ENCODE results near the gene POLR2J.
"Not testable (repeated sequence)": the region's sequence is repeated elsewhere in the genome, so short reads cannot be mapped to it uniquely, and the experiment has no call there.

The POLR2J gene

DNA sequence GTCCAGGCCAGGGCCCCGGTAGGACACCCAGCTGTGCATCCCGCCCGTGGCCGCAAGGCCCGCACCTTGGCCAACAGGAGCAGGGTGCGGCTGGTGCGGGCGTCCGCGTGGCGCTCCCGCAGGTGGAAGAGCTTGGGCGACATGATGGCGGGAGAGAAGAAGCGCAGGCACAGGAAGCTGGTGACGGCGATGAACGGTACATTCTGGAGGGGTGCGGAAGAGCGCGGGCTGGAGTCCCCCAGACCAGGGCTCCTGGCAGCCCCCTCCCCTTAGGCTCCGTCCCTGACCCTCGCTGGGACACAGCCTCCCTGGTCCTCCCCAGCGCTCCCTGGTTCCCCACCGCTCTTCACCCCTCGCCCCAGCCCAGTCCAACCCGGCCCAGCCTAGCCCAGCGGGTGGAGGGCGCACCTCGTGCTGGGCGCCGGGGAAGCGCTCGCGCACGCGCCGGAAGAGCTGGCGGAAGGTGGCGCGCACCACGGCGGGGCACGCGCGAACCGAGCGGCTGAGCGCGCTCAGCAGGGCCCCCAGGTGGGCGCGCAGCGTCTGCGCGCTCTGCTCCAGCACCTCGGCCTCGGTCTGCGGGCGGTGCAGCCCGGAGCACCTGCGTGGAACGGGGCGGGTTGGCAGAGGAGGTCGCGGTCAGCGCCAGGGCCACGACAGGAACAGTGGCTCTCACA is 15.9 kb upstream of the POLR2J start:
- DNase-seq (ENCODE audit: low spot score) = not testable (repeated sequence)

- not testable (repeated sequence) for DNase-seq (ENCODE audit: low spot score)
These were observed 15.3 kb upstream of the POLR2J start for GRCh38 chr7:102494026-102494425.

- DNase-seq (ENCODE audit: low spot score) = not testable (repeated sequence)
These were observed 14.7 kb upstream of the POLR2J start for GRCh38 chr7:102493220-102493935.

GRCh38 chr7:102490529-102491075 is 11.9 kb upstream of the POLR2J start:
- DNase-seq (ENCODE audit: low spot score) = not testable (repeated sequence)

DNA sequence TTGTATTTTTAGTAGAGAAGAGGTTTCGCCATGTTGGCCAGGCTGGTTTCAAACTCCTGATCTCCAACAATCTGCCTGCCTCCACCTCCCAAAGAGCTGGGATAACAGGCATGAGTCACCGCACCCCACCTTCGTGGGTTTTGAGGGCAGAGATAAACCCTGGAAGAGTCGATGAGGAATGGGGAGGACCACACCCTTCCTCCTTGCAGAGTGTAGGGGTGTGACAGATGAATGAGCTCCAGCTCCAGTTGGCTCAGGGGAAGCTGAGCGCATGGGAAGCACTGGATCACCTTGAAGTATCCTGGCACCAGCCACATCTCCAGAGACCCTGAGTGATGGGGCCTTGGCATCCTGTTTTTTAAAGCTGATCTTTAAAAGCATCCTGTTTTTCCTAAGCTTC is 5.6 kb upstream of the POLR2J start:
- DNase-seq (ENCODE audit: low spot score) = not testable (repeated sequence)

GRCh38 chr7:102481962-102482361 is 3.2 kb upstream of the POLR2J start:
- not testable (repeated sequence) for DNase-seq (ENCODE audit: low spot score)

DNA sequence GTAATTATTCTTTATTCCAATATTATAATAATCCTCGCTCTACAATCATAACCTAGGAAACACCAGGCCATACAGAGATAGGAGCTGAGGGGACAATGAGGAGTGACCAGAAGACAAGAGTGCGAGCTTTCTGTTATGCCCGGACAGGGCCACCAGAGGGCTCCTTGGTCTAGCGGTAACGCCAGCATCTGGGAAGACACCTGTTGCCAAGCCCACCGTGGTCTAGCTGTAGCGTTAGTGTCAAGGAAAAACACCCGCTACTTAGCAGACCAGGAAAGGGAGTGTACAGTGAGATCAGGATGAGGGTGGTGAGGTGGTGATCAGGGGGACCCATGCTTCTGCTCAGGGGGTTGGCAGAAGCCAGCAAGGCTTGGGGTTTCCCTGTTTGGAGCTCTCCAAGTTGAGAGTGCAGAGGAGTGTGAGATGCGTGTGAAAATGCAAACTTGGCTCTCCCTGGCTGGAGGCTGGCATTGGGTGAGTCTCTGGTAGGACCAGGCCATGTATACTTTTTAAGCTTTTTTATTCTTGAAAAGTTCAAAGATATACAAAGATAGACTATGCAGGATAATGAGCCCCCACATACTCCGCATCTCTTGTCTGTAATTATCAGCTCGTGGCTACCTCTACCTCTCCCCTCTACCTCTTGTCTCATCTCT is 1.4 kb upstream of the POLR2J start:
- DNase-seq (ENCODE audit: low spot score) = not testable (repeated sequence)

- not testable (repeated sequence) for DNase-seq (ENCODE audit: low spot score)
These were observed 475 bp upstream of the POLR2J start for GRCh38 chr7:102479209-102479584.

DNA sequence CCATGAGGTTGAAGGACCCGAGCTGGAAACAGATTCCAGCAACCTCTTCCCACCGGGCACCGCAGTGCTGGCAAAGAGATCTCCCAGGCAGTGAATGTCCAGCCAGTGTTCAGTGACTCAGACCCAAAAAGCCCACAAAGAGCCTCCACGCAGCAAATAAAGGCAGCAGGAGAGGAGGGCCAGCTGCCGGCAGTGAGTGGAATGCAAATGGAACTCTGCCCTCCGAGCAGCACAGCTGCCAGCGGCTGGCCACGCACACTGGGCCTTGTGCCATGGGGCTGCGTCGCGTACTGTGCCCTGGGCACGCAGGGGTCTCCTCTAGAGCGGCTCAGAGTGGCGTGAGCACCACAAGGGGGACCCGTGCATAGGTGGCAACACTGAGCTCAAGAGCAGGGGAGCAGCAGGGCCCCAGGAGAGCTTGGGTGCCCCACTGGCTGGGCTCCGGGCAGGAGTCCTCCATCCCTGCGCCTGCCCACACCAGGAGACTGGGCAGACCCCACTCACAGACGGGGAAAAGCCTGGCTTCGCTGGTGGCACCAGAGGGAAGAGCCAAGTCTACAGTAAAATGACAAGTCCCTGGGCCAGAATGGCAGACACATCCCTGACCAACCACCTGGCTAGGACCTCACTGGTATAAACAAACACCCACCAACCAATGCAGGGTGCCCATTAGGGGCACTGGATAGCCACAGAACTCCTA is 3.8 kb downstream of the POLR2J start:
- DNase-seq (ENCODE audit: low spot score) = not testable (repeated sequence)

DNA sequence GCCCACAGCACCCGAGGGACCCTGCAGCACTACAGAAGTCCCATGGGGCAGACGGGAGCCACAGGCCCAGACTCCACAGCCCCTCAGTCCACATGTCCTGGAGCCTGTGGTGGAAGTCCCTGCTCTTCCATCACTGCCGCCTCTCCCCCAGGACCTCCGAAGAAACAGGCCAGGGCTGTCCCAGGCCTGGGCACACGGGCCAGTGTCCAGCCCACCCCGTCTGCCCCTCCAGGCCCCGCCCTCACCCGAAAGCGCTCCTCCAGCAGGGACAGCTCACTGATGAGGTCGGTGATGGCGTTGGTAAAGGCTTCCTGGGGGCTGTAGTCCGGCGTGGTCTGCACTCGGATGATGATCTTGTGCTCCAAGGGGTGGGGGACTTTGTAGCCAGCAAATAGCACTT is 4.6 kb downstream of the POLR2J start:
- DNase-seq (ENCODE audit: low spot score) = not testable (repeated sequence)

- TF ChIP-seq, protein P1, sequence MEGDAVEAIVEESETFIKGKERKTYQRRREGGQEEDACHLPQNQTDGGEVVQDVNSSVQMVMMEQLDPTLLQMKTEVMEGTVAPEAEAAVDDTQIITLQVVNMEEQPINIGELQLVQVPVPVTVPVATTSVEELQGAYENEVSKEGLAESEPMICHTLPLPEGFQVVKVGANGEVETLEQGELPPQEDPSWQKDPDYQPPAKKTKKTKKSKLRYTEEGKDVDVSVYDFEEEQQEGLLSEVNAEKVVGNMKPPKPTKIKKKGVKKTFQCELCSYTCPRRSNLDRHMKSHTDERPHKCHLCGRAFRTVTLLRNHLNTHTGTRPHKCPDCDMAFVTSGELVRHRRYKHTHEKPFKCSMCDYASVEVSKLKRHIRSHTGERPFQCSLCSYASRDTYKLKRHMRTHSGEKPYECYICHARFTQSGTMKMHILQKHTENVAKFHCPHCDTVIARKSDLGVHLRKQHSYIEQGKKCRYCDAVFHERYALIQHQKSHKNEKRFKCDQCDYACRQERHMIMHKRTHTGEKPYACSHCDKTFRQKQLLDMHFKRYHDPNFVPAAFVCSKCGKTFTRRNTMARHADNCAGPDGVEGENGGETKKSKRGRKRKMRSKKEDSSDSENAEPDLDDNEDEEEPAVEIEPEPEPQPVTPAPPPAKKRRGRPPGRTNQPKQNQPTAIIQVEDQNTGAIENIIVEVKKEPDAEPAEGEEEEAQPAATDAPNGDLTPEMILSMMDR (IDR thresholded peaks at IDR 0.05; ENCODE audit: extremely low read depth, missing control alignments) = no peak
- DNase-seq (ENCODE audit: low spot score) = no peak
These were observed 5.3 kb downstream of the POLR2J start for GRCh38 chr7:102473271-102473991.

- no peak for DNase-seq (ENCODE audit: low spot score)
- TF ChIP-seq, protein P1 (IDR thresholded peaks at IDR 0.05; ENCODE audit: extremely low read depth, missing control alignments) = no peak
These were observed 6.3 kb downstream of the POLR2J start for GRCh38 chr7:102472126-102473041.

Data from GM20000 (cell line).